ENCODE data around the gene EFCAB6.

DNA sequence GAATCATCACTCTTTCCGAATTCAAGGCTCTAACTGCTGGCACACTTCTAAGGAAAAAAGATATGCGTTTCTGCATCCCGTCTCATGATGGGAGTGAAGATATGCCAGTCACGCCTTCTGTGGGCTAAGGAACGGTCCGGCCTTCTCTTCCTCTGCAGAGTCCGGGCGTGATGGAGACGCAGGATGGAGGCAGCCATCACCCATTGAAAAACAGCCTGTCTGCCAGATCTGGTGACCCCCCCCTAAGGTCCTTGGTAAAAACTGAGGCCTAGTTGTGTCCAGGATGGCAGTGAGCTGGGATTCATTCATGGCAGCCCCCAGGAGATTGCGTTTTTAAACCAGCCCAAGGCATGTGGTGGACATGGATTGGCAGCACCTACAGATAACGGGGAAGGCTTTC is 6.9 kb upstream of the EFCAB6 start:
- TF ChIP-seq, protein P1, sequence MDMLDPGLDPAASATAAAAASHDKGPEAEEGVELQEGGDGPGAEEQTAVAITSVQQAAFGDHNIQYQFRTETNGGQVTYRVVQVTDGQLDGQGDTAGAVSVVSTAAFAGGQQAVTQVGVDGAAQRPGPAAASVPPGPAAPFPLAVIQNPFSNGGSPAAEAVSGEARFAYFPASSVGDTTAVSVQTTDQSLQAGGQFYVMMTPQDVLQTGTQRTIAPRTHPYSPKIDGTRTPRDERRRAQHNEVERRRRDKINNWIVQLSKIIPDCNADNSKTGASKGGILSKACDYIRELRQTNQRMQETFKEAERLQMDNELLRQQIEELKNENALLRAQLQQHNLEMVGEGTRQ (IDR thresholded peaks at IDR 0.05; ENCODE audit: borderline replicate concordance, low read depth, low read length): no peak
- TF ChIP-seq, protein P2, sequence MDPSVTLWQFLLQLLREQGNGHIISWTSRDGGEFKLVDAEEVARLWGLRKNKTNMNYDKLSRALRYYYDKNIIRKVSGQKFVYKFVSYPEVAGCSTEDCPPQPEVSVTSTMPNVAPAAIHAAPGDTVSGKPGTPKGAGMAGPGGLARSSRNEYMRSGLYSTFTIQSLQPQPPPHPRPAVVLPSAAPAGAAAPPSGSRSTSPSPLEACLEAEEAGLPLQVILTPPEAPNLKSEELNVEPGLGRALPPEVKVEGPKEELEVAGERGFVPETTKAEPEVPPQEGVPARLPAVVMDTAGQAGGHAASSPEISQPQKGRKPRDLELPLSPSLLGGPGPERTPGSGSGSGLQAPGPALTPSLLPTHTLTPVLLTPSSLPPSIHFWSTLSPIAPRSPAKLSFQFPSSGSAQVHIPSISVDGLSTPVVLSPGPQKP (IDR thresholded peaks at IDR 0.05; ENCODE audit: low read depth, low read length): no peak
- TF ChIP-seq POLR2A (IDR thresholded peaks at IDR 0.05; ENCODE audit: low read depth, low read length): no peak

Data from GM12878 (cell line).